HG03457 (cell line): ENCODE results near the gene TXNDC17.
"Not testable (repeated sequence)": the region's sequence is repeated elsewhere in the genome, so short reads cannot be mapped to it uniquely, and the experiment has no call there.

Source experiments
- ATAC-seq: cut with Tn5 transposase; IDR thresholded peaks from one replicate; pipeline ENCODE4 v1.9.1; 2021; ENCODE audit warnings: moderate number of reproducible peaks; ENCODE audit not compliant: unreplicated experiment

Gene TXNDC17

DNA sequence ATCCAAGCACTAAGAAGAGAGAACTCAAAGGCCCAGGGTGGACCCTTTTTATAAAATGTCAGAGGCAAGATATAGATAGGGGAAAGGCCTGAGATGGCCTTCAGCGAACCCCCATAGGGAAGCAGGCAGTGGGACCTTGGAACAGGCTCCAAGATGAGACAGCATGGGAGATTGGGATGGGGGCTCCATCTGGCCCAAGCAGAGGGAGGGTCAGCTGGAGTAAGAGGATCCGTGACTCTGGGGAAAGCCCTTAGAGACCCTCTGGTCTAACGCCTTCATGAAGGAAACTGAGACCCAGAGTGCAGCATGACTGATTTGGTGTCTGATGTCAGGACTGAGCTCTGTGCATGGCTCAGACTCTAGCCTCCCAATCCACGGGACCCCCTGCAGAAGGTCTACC, 41.5 kb downstream of the TXNDC17 start:
- ATAC-seq = no peak

GRCh38 chr17:6683081-6683684, 42.3 kb downstream of the TXNDC17 start:
- ATAC-seq = no peak

GRCh38 chr17:6683730-6684459, 43.0 kb downstream of the TXNDC17 start:
- no peak for ATAC-seq

DNA sequence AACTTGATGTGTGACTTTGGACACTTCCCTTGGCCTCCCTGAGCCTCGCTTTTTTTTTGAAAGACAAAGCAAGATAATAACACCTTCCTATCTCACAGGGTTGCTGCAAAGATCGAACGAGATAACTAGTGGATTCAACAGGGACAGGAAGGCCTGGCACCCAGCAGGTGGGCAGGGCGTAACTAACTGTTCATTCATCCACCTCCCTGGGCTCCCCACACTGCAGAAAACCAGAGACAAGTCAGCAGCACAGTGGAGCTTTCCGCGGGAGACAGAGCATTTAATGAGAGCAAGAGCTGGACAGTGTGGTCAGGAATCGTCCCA, 43.6 kb downstream of the TXNDC17 start:
- no peak for ATAC-seq

DNA sequence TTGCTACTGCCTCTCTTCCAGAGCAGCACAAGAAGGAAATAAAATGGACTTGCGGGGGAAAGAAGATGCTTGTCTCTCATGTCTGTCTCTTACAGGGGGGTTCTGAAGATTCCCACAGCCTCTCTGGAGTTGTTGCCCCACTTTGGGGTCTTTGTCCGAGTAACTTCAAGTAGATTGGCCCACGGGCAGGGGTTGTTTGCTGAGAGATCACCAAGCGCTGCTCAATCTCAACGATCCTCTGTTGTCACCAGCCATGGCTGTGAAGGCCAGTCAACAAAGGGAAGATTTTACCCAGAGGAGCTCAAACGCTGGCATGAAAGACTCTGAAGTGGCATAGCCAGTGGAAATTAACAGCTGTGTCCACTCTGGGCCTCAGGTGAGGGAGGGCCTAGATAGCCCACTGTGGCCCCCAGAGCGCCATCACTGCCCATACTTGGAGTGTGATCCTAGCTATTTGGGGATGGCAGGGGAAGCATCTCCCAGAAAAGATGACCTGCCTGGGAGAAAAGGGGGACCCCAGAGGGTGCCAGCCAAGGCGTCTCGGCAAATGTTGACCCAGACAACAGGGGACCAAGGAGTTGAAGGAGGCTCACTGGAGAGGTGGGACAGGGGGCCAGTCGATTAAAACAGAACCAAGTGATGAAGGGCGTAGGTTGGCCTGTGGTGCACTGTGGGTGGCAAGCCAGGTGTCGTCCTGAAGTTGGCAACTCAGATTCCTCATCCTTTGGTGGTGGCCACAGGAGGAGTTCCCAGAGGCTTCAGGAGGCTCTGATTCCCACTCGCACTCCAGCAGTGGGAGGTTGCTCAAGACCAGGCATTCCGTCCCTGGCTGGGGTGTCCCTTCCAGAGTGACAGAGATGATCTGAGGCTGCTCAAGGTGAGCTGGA, 44.3 kb downstream of the TXNDC17 start:
- no peak for ATAC-seq

DNA sequence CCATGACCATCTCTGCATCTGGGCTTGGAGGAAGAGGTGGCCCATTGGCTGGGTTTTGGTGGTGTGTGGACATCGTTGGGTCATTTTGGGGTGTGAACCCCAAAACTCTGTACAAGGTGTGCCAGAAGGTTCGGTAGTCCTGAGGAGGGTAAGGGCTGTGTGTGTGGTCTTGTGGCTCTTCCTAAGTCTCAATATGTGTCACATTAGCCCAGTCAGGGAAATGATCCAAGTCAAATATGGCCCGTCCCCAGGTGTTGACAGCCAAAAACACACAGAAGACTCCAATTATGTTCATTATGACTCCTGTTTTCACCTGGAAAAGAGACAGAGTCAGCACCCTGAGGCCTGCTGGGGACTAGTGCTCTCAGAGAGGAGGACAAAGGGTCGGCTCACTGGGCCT, 45.2 kb downstream of the TXNDC17 start:
- no peak for ATAC-seq

- no peak for ATAC-seq
These were observed 48.1 kb downstream of the TXNDC17 start for GRCh38 chr17:6688944-6689343.

DNA sequence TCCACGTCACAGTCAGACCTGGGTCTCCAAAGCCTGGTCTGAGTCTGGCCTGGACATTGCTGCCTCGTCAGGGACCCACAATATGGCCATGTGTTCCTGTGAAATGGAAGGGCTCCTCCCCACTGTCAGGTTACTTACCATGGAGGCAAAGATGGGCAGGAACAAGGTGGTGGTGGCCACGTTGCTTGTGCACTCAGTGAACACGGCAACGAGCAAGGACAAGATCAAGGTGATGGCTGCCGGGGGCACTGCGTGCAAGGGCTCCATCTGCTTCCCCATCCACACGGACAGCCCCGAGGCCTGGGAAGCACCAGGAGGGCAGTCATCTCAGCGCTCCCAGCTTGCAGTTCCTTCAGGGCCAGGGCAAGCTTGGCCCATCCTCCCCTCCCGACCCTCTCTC, 49.8 kb downstream of the TXNDC17 start:
- ATAC-seq = no peak

DNA sequence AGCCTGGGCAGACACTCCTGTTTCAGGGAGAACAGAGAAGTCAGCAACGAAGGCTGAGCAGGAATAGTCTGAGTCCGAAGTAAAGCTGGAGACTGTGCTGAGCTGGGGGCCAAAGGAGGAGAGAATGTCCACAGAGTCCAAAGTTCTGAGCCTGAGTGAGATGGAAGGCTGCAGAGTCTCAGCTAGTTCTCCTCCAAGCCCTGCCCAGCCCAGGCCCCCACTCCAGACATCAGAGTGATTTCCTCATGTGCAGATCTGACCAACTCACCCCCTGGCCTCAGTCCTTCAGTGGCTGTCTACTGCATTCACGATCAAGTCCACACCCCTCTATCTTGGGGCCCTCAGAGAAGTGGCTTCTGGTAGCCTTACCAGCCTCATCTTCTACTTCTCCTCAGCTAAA, 50.7 kb downstream of the TXNDC17 start:
- ATAC-seq = no peak

DNA sequence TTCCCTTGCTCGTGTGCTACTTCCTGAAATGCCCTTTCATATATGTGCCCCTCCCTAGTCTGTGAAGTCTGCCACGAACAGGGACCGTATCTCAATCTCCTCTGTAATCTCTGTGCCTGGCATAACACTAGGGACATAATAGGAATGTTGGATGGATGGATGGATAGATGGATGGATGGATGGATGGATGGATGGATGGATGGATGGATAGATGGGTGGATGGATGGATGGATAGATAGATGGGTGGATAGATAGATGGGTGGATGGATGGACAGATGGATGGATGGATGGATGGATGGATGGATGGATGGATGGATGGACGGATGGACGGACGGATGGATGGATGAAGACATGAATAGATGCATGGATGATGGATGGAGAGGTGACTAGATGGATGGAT, 51.1 kb downstream of the TXNDC17 start:
- ATAC-seq = not testable (repeated sequence)
